HG02870 (cell line): ENCODE results near the gene THSD1.
"Not testable (repeated sequence)": the region's sequence is repeated elsewhere in the genome, so short reads cannot be mapped to it uniquely, and the experiment has no call there.

Source experiments
- ATAC-seq: cut with Tn5 transposase; IDR thresholded peaks from one replicate; pipeline ENCODE4 v1.9.1; 2021; ENCODE audit warnings: mild to moderate bottlenecking, moderate library complexity; ENCODE audit not compliant: unreplicated experiment

THSD1 gene

DNA sequence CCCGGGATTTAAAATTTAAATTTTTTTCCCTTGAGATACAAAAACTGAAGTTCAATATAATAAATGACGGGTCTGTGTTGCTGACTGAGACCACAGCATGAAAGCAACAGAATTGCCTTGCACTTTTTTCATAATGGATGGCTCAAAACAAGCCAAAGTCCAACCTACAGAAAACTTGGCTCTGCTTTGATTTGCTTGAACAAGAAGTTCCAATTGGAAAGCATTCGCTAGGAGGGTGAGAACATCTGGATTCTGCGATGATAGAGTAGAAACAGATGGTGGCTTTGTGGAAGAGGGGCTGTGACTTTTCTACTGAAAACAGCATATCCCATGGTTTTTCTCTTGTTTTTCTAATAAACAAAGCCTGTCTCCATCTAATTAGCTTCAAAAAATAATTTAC, 46.4 kb downstream of the THSD1 start:
- ATAC-seq, result no peak

DNA sequence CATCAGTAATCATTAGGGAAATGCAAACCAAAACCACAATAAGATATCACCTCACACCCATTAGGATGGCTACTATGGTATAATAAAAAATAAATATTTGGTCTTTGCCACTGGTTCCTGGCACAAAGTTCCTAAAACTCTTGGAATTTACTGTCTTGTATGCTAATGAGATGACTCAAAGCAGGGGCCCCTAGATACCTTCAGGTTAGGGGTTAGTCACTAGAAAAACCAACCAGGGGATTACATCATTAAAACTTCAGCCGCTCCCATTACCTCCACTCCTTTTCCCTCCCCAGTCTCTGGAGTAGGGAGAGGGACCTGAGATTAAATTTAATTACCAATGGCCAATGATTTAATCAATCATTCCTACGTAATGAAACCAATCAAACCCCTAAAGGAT, 49.6 kb downstream of the THSD1 start:
- no peak for ATAC-seq

DNA sequence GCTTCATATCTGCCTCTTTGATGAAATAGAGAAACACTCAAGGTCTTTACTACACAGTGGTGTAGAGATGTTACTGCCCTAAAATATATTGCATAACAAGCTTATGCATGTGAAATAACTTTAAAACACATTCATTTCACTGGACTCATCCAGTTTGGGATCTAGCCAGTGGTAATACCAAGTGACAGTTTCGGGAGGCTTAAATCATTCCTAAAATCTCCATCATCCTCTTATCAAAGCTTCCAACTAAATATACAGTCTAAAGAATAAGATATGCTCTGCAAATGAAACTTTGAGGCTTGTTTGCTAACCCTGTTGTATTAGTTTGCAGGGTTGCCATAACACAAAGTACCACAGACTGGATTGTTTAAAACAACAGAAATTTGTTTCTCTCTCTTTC, 52.8 kb downstream of the THSD1 start:
- no peak for ATAC-seq

DNA sequence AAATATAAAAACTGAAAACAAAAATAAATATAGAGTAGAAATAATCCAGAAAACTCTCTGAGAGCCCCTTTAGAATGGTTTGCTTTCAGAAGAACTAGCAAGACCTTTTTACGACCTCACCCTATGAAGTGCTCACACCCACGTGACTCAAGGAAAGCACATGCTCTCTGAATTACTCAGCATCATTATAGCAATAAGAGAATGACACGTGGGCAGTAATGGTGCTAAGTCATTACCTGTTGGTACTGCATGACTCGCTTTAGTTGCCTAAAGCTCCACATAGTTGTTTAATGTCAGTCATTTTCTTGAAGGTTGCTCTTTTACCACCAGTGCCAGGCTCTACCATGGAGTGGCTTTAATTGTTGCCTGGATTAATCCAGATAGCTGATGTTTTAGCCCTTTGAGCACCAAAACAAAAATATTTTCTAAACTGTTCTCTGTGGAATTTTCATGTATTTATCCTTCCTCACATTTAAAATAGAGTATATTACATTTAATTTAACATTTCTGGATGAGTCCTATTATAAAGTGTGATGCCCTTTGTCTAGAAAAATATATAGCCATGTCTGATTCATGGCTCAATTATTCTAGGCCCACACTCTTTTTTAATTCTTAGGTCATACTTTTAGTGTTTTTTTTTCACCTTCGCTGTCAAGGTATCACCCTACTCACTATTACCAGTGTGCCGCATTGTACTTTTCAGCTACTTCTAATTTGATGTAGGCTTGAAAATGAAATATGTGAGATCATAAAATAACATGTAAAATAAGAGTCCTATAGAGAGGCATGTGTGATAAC, 56.8 kb downstream of the THSD1 start:
- peak; percentile 61 for ATAC-seq

DNA sequence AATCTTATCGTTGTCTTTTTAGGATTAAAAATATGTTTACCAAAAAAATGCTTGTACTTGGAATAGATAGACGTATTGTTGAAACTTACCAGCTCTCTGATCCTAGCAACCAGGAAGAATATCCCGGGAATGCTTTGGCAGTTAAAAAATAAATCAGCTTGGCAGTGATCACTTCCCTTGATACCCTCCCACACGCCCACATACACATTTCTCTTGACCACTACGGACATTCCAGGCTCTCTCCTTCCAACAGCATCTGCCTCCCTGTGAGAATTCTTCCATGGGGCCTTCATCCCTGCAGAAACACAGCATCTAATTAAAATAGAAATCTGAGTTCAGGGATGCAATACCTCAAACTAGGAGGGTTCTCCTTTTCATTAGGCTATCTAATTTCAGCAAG, 57.9 kb downstream of the THSD1 start:
- no peak for ATAC-seq

DNA sequence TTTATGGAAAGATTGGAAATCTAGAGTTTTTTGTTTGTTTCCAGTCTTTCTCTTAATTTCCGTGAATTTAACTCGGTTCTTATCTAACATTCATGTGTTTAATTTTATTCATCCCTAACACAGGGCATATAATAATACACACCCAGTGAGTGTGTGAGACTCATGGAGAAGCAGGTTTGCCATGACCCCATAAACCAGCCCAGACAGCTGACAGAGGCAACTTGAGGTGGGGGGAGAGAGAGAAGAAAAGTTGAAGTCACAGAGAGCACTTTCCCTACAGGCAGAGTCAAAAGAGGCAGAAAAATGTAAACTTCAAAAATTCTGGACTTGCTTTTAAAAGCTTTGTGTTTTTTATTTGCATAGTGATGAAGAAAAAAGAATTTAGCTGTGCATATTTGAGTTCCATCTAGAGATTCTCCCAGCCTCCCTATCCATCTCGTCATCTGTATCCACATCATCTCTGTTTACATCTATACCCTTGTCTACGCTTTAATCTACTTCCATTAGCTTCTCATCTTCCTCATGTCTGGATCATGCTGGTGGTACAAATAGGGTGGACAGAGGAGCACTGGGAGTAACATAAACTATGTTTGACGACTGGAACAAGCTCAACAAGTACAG, 60.2 kb downstream of the THSD1 start:
- no peak for ATAC-seq

DNA sequence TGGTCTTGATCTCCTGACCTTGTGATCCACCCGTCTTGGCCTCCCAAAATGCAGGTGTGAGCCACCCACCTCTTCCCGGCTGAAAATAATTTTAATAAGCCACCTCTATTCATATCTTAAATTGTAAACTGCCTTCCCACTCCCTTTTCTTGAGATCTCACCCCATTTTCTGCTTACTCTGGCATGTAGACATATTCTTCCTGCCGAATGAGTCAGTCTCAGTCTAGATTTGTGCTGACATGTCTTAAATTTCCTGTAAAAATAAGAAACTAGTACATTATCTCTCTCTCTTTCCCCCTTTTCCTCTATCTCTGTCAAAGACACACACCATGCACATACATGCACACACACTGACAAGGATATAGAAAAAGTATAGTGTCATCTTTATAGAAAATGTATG, 60.9 kb downstream of the THSD1 start:
- ATAC-seq, result no peak

DNA sequence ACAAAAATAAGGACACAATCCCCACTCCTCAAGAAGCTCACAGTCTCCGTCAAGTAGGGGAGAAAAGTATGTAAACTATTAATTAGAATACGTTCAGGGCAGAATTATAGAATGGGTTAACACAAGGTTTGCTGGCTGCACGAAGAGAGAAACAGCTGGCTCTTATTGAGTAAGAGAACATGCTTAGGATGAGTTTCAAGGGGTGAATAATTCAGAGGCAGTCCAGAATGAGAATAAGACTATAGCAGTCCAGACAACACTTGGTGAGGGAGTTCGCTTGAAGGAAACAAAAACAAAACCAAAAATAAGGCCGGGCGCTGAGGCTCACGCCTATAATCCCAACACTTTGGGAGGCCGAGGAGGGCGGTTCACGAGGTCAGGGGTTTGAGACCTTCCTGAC, 61.9 kb downstream of the THSD1 start:
- no peak for ATAC-seq

DNA sequence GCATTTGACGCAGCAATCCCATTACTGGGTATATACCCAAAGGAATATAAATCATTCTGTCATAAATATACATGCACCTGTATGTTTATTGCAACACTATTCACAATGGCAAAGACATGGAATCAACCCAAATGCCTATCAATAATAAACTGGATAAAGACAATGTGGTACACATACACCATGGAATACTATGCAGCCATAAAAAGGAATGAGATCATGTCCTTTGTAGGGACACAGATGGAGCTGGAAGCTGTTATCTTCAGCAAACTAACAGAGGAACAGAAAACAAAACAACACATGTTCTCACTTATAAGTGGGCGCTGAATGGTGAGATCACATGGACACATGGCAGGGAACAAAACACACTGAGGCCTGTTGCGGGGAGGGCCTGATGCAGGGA, 63.8 kb downstream of the THSD1 start:
- not testable (repeated sequence) for ATAC-seq

DNA sequence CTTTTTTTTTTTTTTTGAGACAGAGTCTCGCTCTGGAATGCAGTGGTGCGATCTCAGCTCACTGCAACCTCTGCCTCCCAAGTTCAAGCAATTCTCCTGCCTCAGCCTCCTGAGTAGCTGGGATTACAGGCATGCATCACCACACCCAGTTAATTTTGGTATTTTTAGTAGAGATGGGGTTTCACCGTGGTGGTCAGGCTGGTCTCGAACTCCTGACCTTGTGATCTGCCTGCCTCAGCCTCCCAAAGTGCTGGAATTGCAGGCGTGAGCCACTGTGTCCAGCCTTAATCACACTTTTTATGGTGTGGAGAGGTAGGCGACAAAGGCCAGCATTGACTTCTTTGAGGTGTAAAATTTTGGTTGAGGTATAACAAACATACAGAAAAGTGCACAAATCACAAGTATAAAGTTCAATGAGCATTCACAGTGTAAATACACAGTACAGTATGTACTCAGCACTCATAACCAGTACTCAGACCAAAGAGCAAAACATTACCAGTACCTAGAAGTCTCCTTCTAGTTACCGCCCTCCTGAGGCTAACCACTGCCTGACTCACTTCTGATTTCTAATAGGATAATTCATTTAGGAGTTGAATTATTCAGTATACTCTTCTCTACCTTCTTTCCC, 68.0 kb downstream of the THSD1 start:
- not testable (repeated sequence) for ATAC-seq

DNA sequence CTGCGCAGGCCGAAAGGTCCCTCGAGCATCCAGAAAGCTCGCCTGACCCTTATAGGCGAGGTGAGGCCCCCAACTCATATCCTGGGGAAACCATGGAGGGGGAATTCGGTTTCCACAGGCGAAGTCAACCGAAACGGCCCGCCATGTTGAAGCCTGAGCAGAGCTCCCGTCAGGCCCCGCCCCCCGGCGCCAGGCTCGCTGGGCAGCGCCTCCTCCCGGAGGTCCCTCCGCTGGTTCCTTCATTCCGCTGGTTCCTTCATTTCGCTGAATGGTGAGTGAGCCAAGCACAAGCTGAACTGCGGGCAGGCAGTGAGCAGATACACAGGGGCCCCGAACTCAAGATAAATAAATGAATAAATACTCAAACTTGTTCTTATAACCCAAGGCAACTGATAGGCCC, 71.9 kb downstream of the THSD1 start:
- ATAC-seq, result not testable (repeated sequence)

DNA sequence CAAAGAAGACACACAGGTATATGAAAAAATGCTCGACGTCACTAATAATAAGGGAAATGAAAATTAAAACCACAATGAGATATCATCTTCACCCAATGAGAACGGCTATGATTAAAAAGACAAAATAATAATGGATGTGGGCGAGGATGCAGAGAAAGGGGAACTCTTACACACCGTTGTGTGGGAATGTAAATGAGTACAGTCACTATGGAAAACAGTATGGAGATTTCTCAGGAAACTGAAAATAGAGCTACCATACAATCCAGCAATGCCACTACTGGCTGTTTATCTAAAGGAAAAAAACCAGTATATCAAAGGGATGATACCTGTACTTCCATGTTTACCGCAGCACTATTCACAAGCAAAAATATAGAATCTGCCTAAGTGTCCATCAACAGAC, 74.1 kb downstream of the THSD1 start:
- ATAC-seq, result not testable (repeated sequence)
